HFFc6 (cell line): ENCODE results near the gene PRG2. TPM values are rescaled to one million over a fixed set of nuclear protein-coding genes. Genes with fewer than 3 reads are reported as not detected.
"Not testable (repeated sequence)": the region's sequence is repeated elsewhere in the genome, so short reads cannot be mapped to it uniquely, and the experiment has no call there.

Source experiments
- DNase-seq: peaks from one replicate; pipeline ENCODE4 v3.0.0-alpha.2; 2018
- H3K27ac Mint-ChIP-seq: 2 replicates; pipeline ENCODE4 v1.8.0; 2020; ENCODE audit warnings: mild to moderate bottlenecking, mixed read lengths
- H3K27me3 Mint-ChIP-seq: 2 replicates; pipeline ENCODE4 v1.8.0; 2021; ENCODE audit warnings: mild to moderate bottlenecking, moderate library complexity, mixed read lengths; ENCODE audit not compliant: insufficient read depth
- H3K36me3 Mint-ChIP-seq: 2 replicates; pipeline ENCODE4 v1.8.0; 2021; ENCODE audit warnings: low read depth, mixed read lengths
- H3K4me1 Mint-ChIP-seq: 2 replicates; pipeline ENCODE4 v1.8.0; 2020; ENCODE audit warnings: low read depth, mixed read lengths
- H3K4me3 Mint-ChIP-seq: 2 replicates; pipeline ENCODE4 v1.8.0; 2020; ENCODE audit warnings: mild to moderate bottlenecking, moderate library complexity, mixed read lengths
- H3K9me3 Mint-ChIP-seq: 2 replicates; pipeline ENCODE4 v1.8.0; 2020; ENCODE audit warnings: mild to moderate bottlenecking, mixed read lengths
- CTCF ChIP-seq: fragments of 200-600 bp; sonication (generic); IDR thresholded peaks from 2 replicates; pipeline ENCODE4 v1.5.0; 2021; ENCODE audit warnings: antibody characterized with exemption, mild to moderate bottlenecking
- total RNA-seq, 6 experiments: library from RNA; stranded (reverse); fragmentation: NEBNext Ultra II Directional; extraction: Animal tissue kit (Norgen Biotek cat#: 25700); gene quantifications; 2 replicates in 1 of 6; 3 replicates in 5 of 6; pipeline ENCODE4 v1.2.3, GENCODE V29; 2021

The PRG2 gene
- total RNA-seq, 6 experiments from 2014 or later, result not detected

DNA sequence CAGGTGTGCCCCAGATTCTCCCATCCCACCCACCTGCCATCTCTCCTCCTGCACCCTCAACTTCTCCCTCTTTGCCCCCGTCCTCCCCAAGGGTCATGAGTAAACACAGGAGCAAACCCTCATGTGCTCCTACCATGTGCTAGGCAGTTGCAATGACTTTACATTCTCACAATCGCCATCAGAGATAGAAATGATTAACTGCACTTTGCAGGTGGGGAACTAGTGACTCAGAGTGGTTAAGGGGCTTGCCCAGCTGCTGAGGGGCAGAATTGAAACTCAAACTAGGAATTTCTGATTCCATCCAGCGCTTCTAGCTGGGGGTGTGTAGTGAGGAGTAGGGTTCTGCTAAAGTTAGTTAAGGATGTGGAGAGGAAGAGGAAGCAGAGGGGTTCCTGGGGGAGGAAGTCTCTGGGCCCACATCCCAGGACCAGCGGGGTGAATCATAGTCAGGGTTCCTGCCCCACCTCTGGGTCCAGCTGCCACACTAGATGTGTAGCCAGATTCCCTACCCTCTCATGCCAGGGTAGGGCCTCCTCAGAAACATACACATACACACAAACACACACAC, 16.0 kb upstream of the PRG2 start:
- Mint-ChIP-seq H3K36me3 (no peaks in the 10 kb centered on the region; the same call in 1 of the 2 replicates), H3K4me1 (peaks cover 18% of the 10 kb centered on the region), H3K27ac (no peak overlapping the region), H3K4me3 (no peak overlapping the region), H3K27me3 (peaks cover 13% of the 10 kb centered on the region), H3K9me3 (no peaks in the 10 kb centered on the region)
- DNase-seq, result no peak
- TF ChIP-seq CTCF, result no peak

DNA sequence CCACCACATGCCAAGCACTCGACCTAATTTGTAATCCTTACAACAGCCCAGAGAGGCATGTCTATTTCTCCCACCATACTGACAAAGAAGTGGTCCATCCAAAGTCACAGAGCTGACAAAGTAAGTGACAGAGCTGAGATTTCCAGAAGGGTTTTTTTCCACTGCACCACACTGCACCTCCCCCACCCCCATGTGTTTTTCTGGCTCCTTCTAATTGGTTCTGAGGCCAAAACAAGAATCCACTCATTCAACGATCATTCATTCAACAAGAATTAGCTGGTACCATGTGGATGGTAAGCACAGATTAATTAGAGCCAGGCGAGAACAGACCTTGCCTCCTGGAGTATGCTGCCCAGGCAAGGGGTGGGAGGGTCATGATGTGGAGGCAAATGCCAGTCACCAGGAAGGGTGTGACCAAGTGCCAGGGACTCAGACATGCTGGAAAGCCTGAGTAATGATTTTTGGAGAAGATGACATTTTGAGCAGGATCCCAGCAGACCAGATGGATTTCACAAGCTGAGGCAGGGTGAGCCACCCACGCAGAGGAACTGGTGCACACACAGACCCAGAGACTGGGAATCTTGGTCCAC, 14.9 kb upstream of the PRG2 start:
- Mint-ChIP-seq H3K4me3 (no peak overlapping the region), H3K27me3 (peaks cover 17% of the 10 kb centered on the region), H3K27ac (no peak overlapping the region), H3K4me1 (peaks cover 12% of the 10 kb centered on the region), H3K9me3 (no peaks in the 10 kb centered on the region), H3K36me3 (no peaks in the 10 kb centered on the region; the same call in 1 of the 2 replicates)
- TF ChIP-seq CTCF, result no peak
- no peak for DNase-seq

DNA sequence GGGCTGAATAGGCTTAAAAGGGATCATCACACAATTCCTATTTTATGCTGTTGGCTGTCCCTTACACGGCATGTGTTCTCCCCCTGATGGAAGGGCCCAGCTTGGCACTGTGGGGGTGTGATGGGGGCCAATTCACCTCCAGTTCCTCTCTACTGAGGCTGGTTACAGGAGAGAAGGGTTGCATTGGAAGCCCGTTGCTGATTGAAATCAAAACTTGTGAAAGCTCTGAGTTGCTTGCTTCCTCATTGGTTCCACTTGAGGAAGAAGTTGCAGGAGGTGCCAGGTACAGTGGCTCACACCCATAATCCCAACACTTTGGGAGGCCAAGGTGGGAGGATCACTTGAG, 13.3 kb upstream of the PRG2 start:
- no peak for DNase-seq
- Mint-ChIP-seq H3K4me1 (0 out of 2 replicates have a peak, but pooled peaks cover 8% of the 10 kb centered on the region), H3K36me3 (no peaks in the 10 kb centered on the region; the same call in 1 of the 2 replicates), H3K27me3 (peaks cover 17% of the 10 kb centered on the region), H3K4me3 (no peak overlapping the region), H3K9me3 (no peaks in the 10 kb centered on the region), H3K27ac (no peak overlapping the region)
- no peak for TF ChIP-seq CTCF

GRCh38 chr11:57403003-57403801, 12.8 kb upstream of the PRG2 start:
- H3K36me3 Mint-ChIP-seq, H3K27ac Mint-ChIP-seq, DNase-seq, H3K4me3 Mint-ChIP-seq, H3K4me1 Mint-ChIP-seq, H3K9me3 Mint-ChIP-seq: not testable (repeated sequence)
- peaks cover 17% of the 10 kb centered on the region for H3K27me3 Mint-ChIP-seq

GRCh38 chr11:57402188-57403002, 11.9 kb upstream of the PRG2 start:
- H3K4me1 Mint-ChIP-seq, result 0 out of 2 replicates have a peak, but pooled peaks cover 8% of the 10 kb centered on the region
- H3K27ac Mint-ChIP-seq, result no peak overlapping the region
- TF ChIP-seq CTCF, result no peak
- no peak for DNase-seq
- no peaks in the 10 kb centered on the region; the same call in 1 of the 2 replicates for H3K36me3 Mint-ChIP-seq
- no peak overlapping the region for H3K4me3 Mint-ChIP-seq
- H3K27me3 Mint-ChIP-seq, result peaks cover 17% of the 10 kb centered on the region
- H3K9me3 Mint-ChIP-seq, result no peaks in the 10 kb centered on the region
